Measurements from ENCODE around the gene ZNF366. TPM values are rescaled to one million over a fixed set of nuclear protein-coding genes. Genes with fewer than 3 reads are reported as not detected.

ZNF366 gene
- total and polyA plus RNA-seq, 8 donors = 0.10 to 6.8 (median 1.7) TPM; not detected in 1

- H3K4me3 ChIP-seq = no peak overlapping the region
- H3K4me1 ChIP-seq = peaks cover 0 to 34% (median 17%) of the 10 kb centered on the region in 4 donors
- intact Hi-C loops (cut with DNase I; ENCODE audit: low total_unique reads) = no loop called here
- WGBS, 5 donors = 79 to 90% (median 85%) methylated on average over 5 of the region's 5 CpGs
- TF ChIP-seq CTCF (IDR thresholded peaks at IDR 0.05) = no peak
- no peak for TF ChIP-seq POLR2A (IDR thresholded peaks at IDR 0.05)
- no peak for TF ChIP-seq EP300 (IDR thresholded peaks at IDR 0.05)
- TF ChIP-seq POLR2AphosphoS5 (IDR thresholded peaks at IDR 0.05) = no peak
- H3K27ac ChIP-seq = peak overlapping the region in 2 of 5 donors; percentile 12 to 54
- H3K27me3 ChIP-seq = no peaks in the 10 kb centered on the region
- no peak for DNase-seq
- H3K9me3 ChIP-seq = no peaks in the 10 kb centered on the region
- no peaks in the 10 kb centered on the region for H3K36me3 ChIP-seq
These were observed 2.2 kb downstream of the ZNF366 start for GRCh38 chr5:72505016-72505415.

DNA sequence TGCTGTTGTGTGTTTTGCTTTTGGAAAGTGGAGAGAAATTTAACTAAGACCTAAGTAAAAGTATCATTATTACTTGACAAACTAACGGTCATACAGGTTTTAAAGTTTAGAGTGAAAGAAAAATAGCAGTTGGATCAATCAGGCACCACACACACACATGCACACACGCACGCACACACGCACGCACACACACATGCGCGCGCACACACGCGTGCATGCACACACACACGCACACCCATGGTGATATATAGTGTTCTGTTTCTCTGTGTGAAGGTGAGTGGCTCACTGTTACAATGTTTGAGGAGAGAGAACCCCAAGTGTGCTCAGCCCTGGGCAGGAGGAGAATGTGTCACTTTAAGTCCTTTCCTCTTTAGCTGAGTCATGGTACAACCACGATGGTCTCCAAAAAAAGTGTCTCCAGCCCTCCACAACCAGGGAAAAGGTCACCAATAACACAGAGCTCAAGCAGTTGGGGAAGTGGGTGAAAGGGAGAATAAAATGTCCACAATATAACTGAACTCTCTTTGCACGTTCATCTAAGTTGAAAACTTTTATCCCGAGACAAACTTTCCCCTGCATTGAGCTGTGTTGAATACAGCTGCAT, 3.2 kb downstream of the ZNF366 start:
- peaks cover 0 to 30% (median 17%) of the 10 kb centered on the region in 4 donors for H3K4me1 ChIP-seq
- no peaks in the 10 kb centered on the region for H3K36me3 ChIP-seq
- no peaks in the 10 kb centered on the region for H3K27me3 ChIP-seq
- no peak for DNase-seq
- WGBS, 5 donors = 69 to 82% (median 73%) methylated on average over 14 of the region's 14 CpGs
- no peaks in the 10 kb centered on the region for H3K9me3 ChIP-seq
- peak overlapping the region in 2 of 5 donors; percentile 12 to 54 for H3K27ac ChIP-seq
- intact Hi-C loops (cut with DNase I; ENCODE audit: low total_unique reads) = no loop called here
- no peak overlapping the region for H3K4me3 ChIP-seq
- TF ChIP-seq POLR2AphosphoS5 (IDR thresholded peaks at IDR 0.05) = peak in 1 of 3 donors; percentile 43
- TF ChIP-seq EP300 (IDR thresholded peaks at IDR 0.05) = no peak

DNA sequence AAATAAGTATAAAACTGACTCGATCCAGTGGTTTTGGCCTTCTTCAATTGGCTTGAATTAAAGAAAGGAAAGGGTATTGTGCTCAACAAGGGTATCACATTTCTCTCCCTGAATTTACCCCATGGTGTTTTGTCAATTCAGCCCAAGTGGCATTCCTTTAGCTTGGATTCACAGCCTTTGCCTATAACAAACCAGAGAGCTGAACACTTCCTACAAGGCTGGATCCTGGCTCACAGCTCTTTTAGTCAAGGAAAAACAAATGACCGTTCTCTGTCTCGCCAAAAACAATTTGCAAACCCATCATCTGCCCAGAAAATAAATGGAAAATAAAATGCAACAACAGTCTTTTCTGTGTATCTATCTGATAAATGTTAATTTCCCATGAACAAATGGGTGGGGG, 5.7 kb downstream of the ZNF366 start:
- Histone ChIP-seq H3K4me1 (peaks cover 0 to 6% (median 3%) of the 10 kb centered on the region in 4 donors), H3K9me3 (no peaks in the 10 kb centered on the region), H3K36me3 (no peaks in the 10 kb centered on the region), H3K27me3 (no peaks in the 10 kb centered on the region), H3K4me3 (no peak overlapping the region), H3K27ac (peak overlapping the region in 1 of 5 donors; percentile 11)
- no peak for TF ChIP-seq POLR2AphosphoS5 (IDR thresholded peaks at IDR 0.05)
- no peak for TF ChIP-seq EP300 (IDR thresholded peaks at IDR 0.05)
- intact Hi-C loops (cut with DNase I; ENCODE audit: low total_unique reads) = no loop called here
- DNase-seq = no peak
- 79 to 93% (median 89%) methylated on average over 3 of the region's 3 CpGs for WGBS, 5 donors

DNA sequence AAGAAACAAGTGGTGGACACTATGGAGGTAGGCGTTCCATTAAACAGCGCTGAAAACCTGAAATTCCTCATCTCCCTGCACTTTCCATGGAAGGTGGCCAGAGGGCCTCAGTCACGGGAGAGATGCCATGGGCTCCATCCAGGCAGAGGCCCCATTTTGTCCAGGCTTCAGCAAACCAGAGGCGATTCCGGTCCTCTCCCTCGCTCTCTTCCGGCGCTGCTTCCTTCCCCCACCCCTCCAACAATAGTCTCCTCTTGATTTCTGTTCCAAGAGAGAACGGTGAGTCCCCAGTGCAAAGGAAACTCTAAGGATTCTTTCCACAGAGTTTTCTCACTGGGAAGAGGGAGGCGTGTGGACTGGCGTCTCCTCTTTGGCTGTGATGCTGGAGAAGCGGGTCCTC, 7.5 kb downstream of the ZNF366 start:
- intact Hi-C loops (cut with DNase I; ENCODE audit: low total_unique reads) = no loop called here
- no peak for DNase-seq
- Histone ChIP-seq H3K27ac (peak overlapping the region in 2 of 5 donors; percentile 14 to 35), H3K4me1 (peaks cover 0 to 5% (median 3%) of the 10 kb centered on the region in 4 donors), H3K27me3 (no peaks in the 10 kb centered on the region), H3K36me3 (no peaks in the 10 kb centered on the region), H3K9me3 (no peaks in the 10 kb centered on the region), H3K4me3 (no peak overlapping the region)
- TF ChIP-seq POLR2A (IDR thresholded peaks at IDR 0.05) (no peak), EP300 (IDR thresholded peaks at IDR 0.05) (no peak), CTCF (IDR thresholded peaks at IDR 0.05) (no peak), POLR2AphosphoS5 (IDR thresholded peaks at IDR 0.05) (no peak)
- 82 to 89% (median 85%) methylated on average over 12 of the region's 12 CpGs for WGBS, 5 donors

GRCh38 chr5:72499090-72499489, 8.1 kb downstream of the ZNF366 start:
- intact Hi-C loops (cut with DNase I; ENCODE audit: low total_unique reads) = no loop called here
- Histone ChIP-seq H3K4me3 (no peak overlapping the region), H3K9me3 (no peaks in the 10 kb centered on the region), H3K36me3 (no peaks in the 10 kb centered on the region), H3K27ac (peak overlapping the region in 1 of 5 donors; percentile 14), H3K27me3 (no peaks in the 10 kb centered on the region), H3K4me1 (peaks cover 0 to 2% (median 1%) of the 10 kb centered on the region in 4 donors)
- TF ChIP-seq CTCF (IDR thresholded peaks at IDR 0.05) (no peak), POLR2A (IDR thresholded peaks at IDR 0.05) (no peak), POLR2AphosphoS5 (IDR thresholded peaks at IDR 0.05) (no peak), EP300 (IDR thresholded peaks at IDR 0.05) (no peak)
- 53 to 100% (median 85%) methylated on average over 1 to 2 of the region's 2 CpGs for WGBS, 5 donors
- DNase-seq = no peak

All from stomach (tissue), 9 donors.